CD4-positive, alpha-beta T cell treated with Interleukin-10 for 1 hour (primary cell): ENCODE data around the gene ZNF835.
"Not testable (repeated sequence)": the region's sequence is repeated elsewhere in the genome, so short reads cannot be mapped to it uniquely, and the experiment has no call there.

Experiments used
- DNase-seq: peaks from one replicate; pipeline ENCODE4 v3.0.0-alpha.2; 2020

Gene ZNF835

GRCh38 chr19:56671613-56671994, at the start of gene ZNF835:
Gene ZNF835, minus strand, starts transcription at chr19:56671757. Its CDS starts 6,559 bp downstream, at chr19:56665198.
- DNase-seq = peak; percentile 86

- DNase-seq = no peak
Measured at GRCh38 chr19:56720281-56720680, 48.7 kb upstream of the ZNF835 start.

- DNase-seq = no peak
Measured at GRCh38 chr19:56718231-56718630, 46.7 kb upstream of the ZNF835 start.

GRCh38 chr19:56712611-56713276, 41.2 kb upstream of the ZNF835 start:
- DNase-seq = no peak

GRCh38 chr19:56710437-56710836, 38.9 kb upstream of the ZNF835 start:
- no peak for DNase-seq

GRCh38 chr19:56707821-56708220, 36.3 kb upstream of the ZNF835 start:
- no peak for DNase-seq

GRCh38 chr19:56705939-56706338, 34.4 kb upstream of the ZNF835 start:
- no peak for DNase-seq

- no peak for DNase-seq
Measured at GRCh38 chr19:56701895-56702294, 30.3 kb upstream of the ZNF835 start.

GRCh38 chr19:56699552-56699951, 28.0 kb upstream of the ZNF835 start:
- DNase-seq = no peak

- no peak for DNase-seq
Measured at GRCh38 chr19:56692206-56692895, 20.8 kb upstream of the ZNF835 start.

- DNase-seq = no peak
Measured at GRCh38 chr19:56690670-56691069, 19.1 kb upstream of the ZNF835 start.

- no peak for DNase-seq
Measured at GRCh38 chr19:56689198-56689597, 17.6 kb upstream of the ZNF835 start.

GRCh38 chr19:56687031-56687430, 15.5 kb upstream of the ZNF835 start:
- DNase-seq = no peak

GRCh38 chr19:56683116-56683515, 11.6 kb upstream of the ZNF835 start:
- DNase-seq = no peak

GRCh38 chr19:56681702-56682101, 10.1 kb upstream of the ZNF835 start:
- no peak for DNase-seq

GRCh38 chr19:56678205-56678604, 6.6 kb upstream of the ZNF835 start:
- no peak for DNase-seq

- not testable (repeated sequence) for DNase-seq
Measured at GRCh38 chr19:56672610-56673009, 1.1 kb upstream of the ZNF835 start.

- DNase-seq = no peak
Measured at GRCh38 chr19:56670961-56671612, 470 bp downstream of the ZNF835 start.

- no peak for DNase-seq
Measured at GRCh38 chr19:56670401-56670960, 1.1 kb downstream of the ZNF835 start.

- DNase-seq = no peak
Measured at GRCh38 chr19:56668676-56669075, 2.9 kb downstream of the ZNF835 start.

GRCh38 chr19:56667311-56667870, 4.2 kb downstream of the ZNF835 start:
- DNase-seq = no peak

- DNase-seq = no peak
Measured at GRCh38 chr19:56664511-56664910, 7.0 kb downstream of the ZNF835 start.

- no peak for DNase-seq
Measured at GRCh38 chr19:56663931-56664500, 7.5 kb downstream of the ZNF835 start.
